Breast epithelium (tissue), 4 donors: ENCODE results near the gene KIF21B. TPM values are rescaled to one million over a fixed set of nuclear protein-coding genes. Genes with fewer than 3 reads are reported as not detected.

Source experiments
- DNase-seq, 2 donors: peaks; one replicate each; pipeline ENCODE4 v3.0.0-alpha.2; 2019; ENCODE audit warnings: low spot score in 2 of 2
- H3K27ac ChIP-seq, 2 donors: fragments of 200-600 bp; sonication (generic) in 1 of 2; one replicate each; pipeline ENCODE4 v1.5.1; 2016 to 2019; ENCODE audit warnings: mild to moderate bottlenecking in 1 of 2
- H3K27me3 ChIP-seq, 2 donors: fragments of 200-600 bp; sonication (generic) in 1 of 2; one replicate each; pipeline versions ENCODE4 v1.5.1 to v1.6.0; 2017 to 2019; ENCODE audit warnings: control low read depth in 1 of 2, mild to moderate bottlenecking in 1 of 2
- H3K36me3 ChIP-seq: fragments of 200-600 bp; one replicate; pipeline ENCODE4 v1.5.1; 2019
- H3K4me1 ChIP-seq, 2 donors: fragments of 200-600 bp; sonication (generic); one replicate each; pipeline ENCODE4 v1.5.1; 2016 to 2019; ENCODE audit warnings: control low read depth in 1 of 2
- H3K4me3 ChIP-seq, 3 donors: fragments of 200-600 bp; sonication (generic); 1 replicate in 2 of 3; 2 replicates in 1 of 3; pipeline ENCODE4 v1.5.1; 2016 to 2019; ENCODE audit warnings: mild to moderate bottlenecking in 3 of 3, moderate library complexity in 2 of 3
- H3K9me3 ChIP-seq, 2 donors: fragments of 200-600 bp; sonication (generic) in 1 of 2; one replicate each; pipeline ENCODE4 v1.5.1; 2016 to 2019; ENCODE audit warnings: control low read depth in 1 of 2
- CTCF ChIP-seq, 3 donors: fragments of 450-650 bp; IDR thresholded peaks; one replicate each; pipeline ENCODE4 v1.5.1; 2016 to 2017; ENCODE audit warnings: antibody characterized with exemption in 3 of 3, mild to moderate bottlenecking in 3 of 3, moderate library complexity in 3 of 3
- POLR2A ChIP-seq: fragments of 450-650 bp; IDR thresholded peaks from one replicate; pipeline ENCODE4 v1.6.1; 2016; ENCODE audit warnings: antibody characterized with exemption, mild to moderate bottlenecking, moderate library complexity
- POLR2AphosphoS5 ChIP-seq, 3 donors: sonication (generic); formaldehyde crosslinking; IDR thresholded peaks; one replicate each; pipeline ENCODE4 v1.6.1; 2017; ENCODE audit warnings: antibody characterized with exemption in 3 of 3
- intact Hi-C: fragments of 100-400 bp; cut with DNase I; formaldehyde crosslinking; loops from one replicate; pipeline ENCODE4 v1.15.1; 2023; ENCODE audit warnings: low total_unique reads
- total RNA-seq, 3 donors: library from RNA; depleted of rRNA; stranded (reverse); fragments of >200 nt; gene quantifications; one replicate each; pipeline ENCODE4 v1.1.0, GENCODE V29; 2016

Gene KIF21B
- total RNA-seq, 3 donors from 2014 or later: 0.96 to 2.6 (median 1.3) TPM

GRCh38 chr1:200998323-200998722, 25.2 kb downstream of the KIF21B start:
- no peak for DNase-seq

GRCh38 chr1:200992382-200993048, 31.0 kb downstream of the KIF21B start:
- H3K36me3 ChIP-seq: no peaks in the 10 kb centered on the region
- H3K27me3 ChIP-seq: no peaks in the 10 kb centered on the region
- no peak for TF ChIP-seq CTCF (IDR thresholded peaks at IDR 0.05)
- no peak for TF ChIP-seq POLR2A
- TF ChIP-seq POLR2AphosphoS5 (IDR thresholded peaks at IDR 0.05): no peak
- no peaks in the 10 kb centered on the region for H3K9me3 ChIP-seq
- H3K27ac ChIP-seq: no peak overlapping the region
- no peaks in the 10 kb centered on the region for H3K4me1 ChIP-seq
- H3K4me3 ChIP-seq: no peak overlapping the region
- intact Hi-C loops: no loop called here
- DNase-seq: no peak

More at GRCh38 chr1:200998323-200998722, 25.2 kb downstream of the KIF21B start:
- Histone ChIP-seq H3K27ac (no peak overlapping the region), H3K27me3 (no peaks in the 10 kb centered on the region), H3K36me3 (no peaks in the 10 kb centered on the region), H3K4me3 (no peak overlapping the region), H3K4me1 (no peaks in the 10 kb centered on the region), H3K9me3 (no peaks in the 10 kb centered on the region)
- TF ChIP-seq POLR2AphosphoS5 (IDR thresholded peaks at IDR 0.05): no peak
- intact Hi-C loops: no loop called here

- intact Hi-C loops: no loop called here
- H3K36me3 ChIP-seq: no peaks in the 10 kb centered on the region
- H3K27me3 ChIP-seq: no peaks in the 10 kb centered on the region
- H3K4me1 ChIP-seq: no peaks in the 10 kb centered on the region
- DNase-seq: no peak
- H3K9me3 ChIP-seq: no peaks in the 10 kb centered on the region
- no peak overlapping the region for H3K27ac ChIP-seq
- TF ChIP-seq POLR2AphosphoS5 (IDR thresholded peaks at IDR 0.05) (no peak), POLR2A (no peak), CTCF (IDR thresholded peaks at IDR 0.05) (no peak)
- H3K4me3 ChIP-seq: no peak overlapping the region
Observed at GRCh38 chr1:200991097-200991614, 32.4 kb downstream of the KIF21B start.

GRCh38 chr1:200990114-200990513, 33.4 kb downstream of the KIF21B start:
- intact Hi-C loops: no loop called here
- Histone ChIP-seq H3K36me3 (no peaks in the 10 kb centered on the region), H3K27ac (no peak overlapping the region), H3K9me3 (no peaks in the 10 kb centered on the region), H3K27me3 (no peaks in the 10 kb centered on the region), H3K4me1 (no peaks in the 10 kb centered on the region), H3K4me3 (no peak overlapping the region)
- no peak for DNase-seq
- TF ChIP-seq POLR2A: no peak
- TF ChIP-seq POLR2AphosphoS5 (IDR thresholded peaks at IDR 0.05): no peak
- TF ChIP-seq CTCF (IDR thresholded peaks at IDR 0.05): no peak

- DNase-seq: no peak
- H3K27me3 ChIP-seq: no peaks in the 10 kb centered on the region
- no peak for TF ChIP-seq POLR2A
- no peak for TF ChIP-seq CTCF (IDR thresholded peaks at IDR 0.05)
- no peak for TF ChIP-seq POLR2AphosphoS5 (IDR thresholded peaks at IDR 0.05)
- intact Hi-C loops: no loop called here
- H3K9me3 ChIP-seq: no peaks in the 10 kb centered on the region
- no peaks in the 10 kb centered on the region for H3K36me3 ChIP-seq
- H3K4me3 ChIP-seq: no peak overlapping the region
- H3K4me1 ChIP-seq: no peaks in the 10 kb centered on the region
- H3K27ac ChIP-seq: no peak overlapping the region
Observed at GRCh38 chr1:200989337-200989736, 34.2 kb downstream of the KIF21B start.
